SK-MEL-5 (cell line): ENCODE results near the gene TMEM33. TPM values are rescaled to one million over a fixed set of nuclear protein-coding genes. Genes with fewer than 3 reads are reported as not detected.
"Not testable (repeated sequence)": the region's sequence is repeated elsewhere in the genome, so short reads cannot be mapped to it uniquely, and the experiment has no call there.

ENCODE experiments used
- DNase-seq: peaks from one replicate; pipeline ENCODE4 v3.0.0-alpha.2; 2016; ENCODE audit warnings: low read depth, low spot score
- in situ Hi-C: cut with HindIII; loops from 2 replicates; pipeline ENCODE4 v1.10.0; 2016; ENCODE audit warnings: low sequenced_read_pairs, high pct_unique_total_duplicates, low pct_unique_long_range_greater_than_20kb
- polyA plus RNA-seq, 2 experiments: library from polyadenylated mRNA; depleted of rRNA; stranded (reverse); fragments of >200 nt; gene quantifications; 2 replicates each; pipeline ENCODE4 v1.2.3, GENCODE V29; 2015
- total RNA-seq: library from RNA; depleted of rRNA; stranded (reverse); fragments of >200 nt; shearing (Covaris generic); gene quantifications from 2 replicates; pipeline ENCODE4 v1.2.3, GENCODE V29; 2014; rRNA removed

Gene TMEM33, protein sequence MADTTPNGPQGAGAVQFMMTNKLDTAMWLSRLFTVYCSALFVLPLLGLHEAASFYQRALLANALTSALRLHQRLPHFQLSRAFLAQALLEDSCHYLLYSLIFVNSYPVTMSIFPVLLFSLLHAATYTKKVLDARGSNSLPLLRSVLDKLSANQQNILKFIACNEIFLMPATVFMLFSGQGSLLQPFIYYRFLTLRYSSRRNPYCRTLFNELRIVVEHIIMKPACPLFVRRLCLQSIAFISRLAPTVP
- total RNA-seq, result 167 and 171 TPM in 2 replicates
- 99.1 and 112 TPM in 2 replicates for polyA plus RNA-seq (2015; cell fraction: cytosol; rRNA removed)
- 26.8 and 28.1 TPM in 2 replicates for polyA plus RNA-seq (2015; cell fraction: nucleus; rRNA removed)

DNA sequence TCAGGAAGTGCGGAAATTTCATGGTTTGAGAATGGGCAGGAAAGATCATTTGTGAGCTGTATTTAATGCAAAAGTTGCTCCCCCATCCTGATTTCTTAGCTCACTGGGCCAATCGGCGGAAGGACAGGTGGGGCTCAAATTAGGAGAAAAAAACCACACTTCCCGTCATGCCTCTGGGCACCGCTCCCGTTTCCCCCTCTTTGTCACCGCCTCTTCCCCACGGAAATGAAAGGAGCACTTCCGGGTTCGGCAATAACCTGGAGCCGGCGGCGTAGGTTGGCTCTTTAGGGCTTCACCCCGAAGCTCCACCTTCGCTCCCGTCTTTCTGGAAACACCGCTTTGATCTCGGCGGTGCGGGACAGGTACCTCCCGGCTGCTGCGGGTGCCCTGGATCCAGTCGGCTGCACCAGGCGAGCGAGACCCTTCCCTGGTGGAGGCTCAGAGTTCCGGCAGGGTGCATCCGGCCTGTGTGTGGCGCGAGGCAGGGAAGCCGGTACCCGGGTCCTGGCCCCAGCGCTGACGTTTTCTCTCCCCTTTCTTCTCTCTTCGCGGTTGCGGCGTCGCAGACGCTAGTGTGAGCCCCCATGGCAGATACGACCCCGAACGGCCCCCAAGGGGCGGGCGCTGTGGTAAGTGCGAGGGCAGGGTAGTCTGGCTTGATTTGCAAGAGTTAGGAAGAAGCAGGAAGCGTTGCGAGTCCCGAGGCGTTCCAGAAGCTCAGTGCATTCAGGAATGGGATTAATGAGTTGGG, at the start of gene TMEM33:
Gene TMEM33, plus strand, starts transcription at position 529 of the 751 bp plus-strand sequence. Its CDS starts 56 bp downstream, at position 585.
- in situ Hi-C loops, result no loop called here
- DNase-seq, result peak; percentile 92

DNA sequence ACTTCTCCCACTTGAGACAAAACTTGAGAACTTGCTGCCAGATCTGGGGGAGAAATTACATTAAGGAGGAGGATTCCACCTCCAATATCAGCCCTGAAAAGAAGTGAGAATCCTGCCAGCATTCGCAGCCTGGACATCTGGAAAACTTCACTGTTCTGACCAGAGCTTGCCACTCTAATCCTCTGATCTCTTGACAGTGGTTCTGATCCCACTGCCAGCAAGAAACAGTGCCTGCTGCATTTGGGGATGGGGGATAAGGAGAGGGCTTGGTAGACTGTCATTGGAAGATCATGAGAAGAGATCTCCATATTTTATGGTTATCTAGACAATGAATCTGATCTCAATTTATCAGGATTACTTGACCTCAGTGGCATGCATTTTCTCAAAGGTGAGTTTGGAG, 49.8 kb upstream of the TMEM33 start:
- in situ Hi-C loops, result no loop called here
- DNase-seq, result no peak

DNA sequence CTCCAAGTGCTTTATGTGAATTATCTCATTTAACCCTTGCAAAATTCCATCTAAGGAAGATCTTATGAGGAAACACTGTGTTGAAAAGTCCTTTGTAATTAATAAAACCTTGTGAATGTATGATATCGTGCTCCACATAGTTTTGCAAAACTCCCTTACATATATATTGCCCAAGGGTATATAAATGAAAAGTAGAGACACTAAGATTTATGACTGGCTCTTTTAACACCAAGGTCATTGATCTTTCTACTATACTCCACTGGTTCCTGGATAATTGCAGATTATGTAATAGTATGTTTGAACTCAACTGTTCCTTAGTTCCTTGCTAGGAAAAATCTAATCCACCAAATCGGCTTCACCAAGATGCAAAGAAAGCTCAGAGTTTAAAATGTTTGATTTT, 48.0 kb upstream of the TMEM33 start:
- in situ Hi-C loops, result no loop called here
- no peak for DNase-seq

DNA sequence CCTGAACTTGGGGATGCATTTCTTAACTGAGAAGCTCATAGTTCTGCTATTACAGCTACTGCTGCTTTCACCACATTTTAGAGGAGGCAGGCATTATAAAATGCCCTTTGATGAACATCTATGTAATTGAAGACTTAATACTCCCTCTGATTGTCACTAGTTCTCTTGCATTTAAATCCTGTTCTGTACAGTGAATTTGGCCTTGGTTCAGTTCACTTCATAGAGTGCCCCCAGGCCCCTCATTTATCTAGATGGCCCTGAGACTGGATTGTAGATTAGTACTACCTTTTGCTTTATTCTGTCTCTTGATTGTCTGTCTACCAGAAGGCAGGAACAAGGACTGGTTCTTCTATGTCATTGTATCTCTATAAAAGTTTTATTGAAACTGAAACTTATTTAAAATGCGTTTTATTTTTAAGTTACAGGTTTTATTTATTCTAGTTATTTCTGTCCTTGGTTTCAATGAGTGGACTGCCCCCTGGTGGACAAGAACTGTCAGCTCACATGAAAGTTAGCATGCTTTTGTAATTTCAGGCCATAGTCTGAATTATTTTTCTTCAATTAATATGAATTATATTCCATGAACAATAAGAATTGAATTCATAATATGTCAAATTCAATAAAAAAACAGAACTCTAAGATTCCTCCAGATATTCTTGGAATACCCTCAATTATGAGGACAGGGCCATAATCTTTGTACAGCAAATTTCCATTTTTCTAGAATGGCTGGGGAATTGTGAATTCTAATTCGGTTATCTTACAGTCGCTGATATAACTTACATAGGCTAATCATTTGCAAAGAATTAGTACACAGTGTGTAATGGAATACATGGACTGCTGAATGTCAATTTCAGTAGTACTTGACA, 47.2 kb upstream of the TMEM33 start:
- peak; percentile 55 for DNase-seq
- in situ Hi-C loops, result no loop called here

DNA sequence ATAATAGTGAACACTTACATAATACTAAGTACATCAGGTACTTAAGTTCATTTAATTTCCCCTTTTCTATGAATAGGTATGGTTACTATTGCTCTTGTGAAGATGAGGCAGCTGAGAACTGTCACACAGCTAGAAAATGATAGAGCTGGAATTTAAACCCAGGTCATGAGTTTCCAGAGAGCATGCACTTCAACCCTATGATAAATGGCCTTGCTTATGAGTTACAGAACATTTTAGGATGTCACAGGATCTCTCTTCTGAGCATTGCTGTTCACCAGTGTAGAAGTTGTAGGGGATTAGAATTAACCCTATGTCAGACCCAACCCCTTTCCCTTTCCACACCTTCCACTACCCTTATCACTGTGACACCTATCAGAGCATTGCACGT, 46.5 kb upstream of the TMEM33 start:
- in situ Hi-C loops, result no loop called here
- no peak for DNase-seq

DNA sequence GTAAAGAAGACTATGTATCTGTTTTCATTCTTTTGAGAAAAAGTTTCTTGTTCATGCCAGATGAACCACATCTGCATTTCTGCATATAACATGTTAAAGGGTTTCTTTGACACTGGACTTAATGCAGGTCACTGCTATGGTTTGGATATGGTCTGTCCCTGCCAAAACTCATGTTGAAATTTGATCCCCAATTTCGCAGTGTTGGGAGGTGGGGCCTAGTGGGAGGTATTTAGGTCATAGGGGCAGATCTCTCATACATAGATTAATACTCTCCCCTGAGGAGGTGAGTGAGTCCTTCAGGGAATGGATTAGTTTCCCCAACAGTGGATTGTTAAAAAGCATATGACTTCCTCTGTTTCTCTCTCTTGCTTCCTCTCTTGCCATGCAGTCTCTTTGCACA, 45.9 kb upstream of the TMEM33 start:
- DNase-seq, result no peak
- in situ Hi-C loops, result no loop called here

DNA sequence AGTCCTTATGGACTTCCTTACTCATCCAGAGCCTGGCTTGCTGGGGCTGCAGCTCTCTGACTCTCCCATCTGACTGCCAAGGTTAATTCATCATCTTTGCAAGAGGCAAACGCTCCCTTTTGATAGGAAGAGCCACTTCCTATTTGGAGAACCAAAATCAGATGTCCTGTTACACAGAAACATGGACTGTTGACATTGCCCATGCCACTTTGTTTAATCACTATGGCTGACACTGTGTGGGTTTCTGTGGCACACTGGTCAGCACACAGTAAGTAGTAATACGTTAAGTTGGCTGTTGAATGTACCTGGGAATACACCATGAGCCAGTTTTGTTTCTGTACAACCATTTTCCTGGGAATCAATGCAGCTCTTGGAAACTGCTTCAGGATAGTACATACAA, 45.1 kb upstream of the TMEM33 start:
- in situ Hi-C loops, result no loop called here

DNA sequence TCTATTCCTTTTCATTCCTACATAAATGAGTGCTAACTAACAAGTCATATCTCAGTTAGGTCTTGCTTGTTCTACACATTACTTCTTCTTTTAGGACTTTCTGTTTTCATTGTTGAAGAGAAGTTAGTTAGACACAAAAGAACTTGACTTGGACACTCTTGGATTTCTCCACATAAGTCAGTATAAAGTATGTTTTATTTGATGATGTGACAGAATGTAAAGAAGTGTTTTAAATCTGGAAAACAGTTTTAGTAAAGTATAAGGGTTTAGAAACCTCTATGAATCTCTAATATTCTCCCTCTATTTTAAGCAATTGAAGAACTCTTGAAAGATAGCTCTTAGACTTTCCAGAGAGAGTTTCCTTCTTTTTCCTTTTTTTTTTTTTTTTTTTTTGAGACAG, 38.6 kb upstream of the TMEM33 start:
- no peak for DNase-seq
- in situ Hi-C loops, result no loop called here

More for the DNA sequence above, 45.1 kb upstream of the TMEM33 start:
- DNase-seq, result no peak

DNA sequence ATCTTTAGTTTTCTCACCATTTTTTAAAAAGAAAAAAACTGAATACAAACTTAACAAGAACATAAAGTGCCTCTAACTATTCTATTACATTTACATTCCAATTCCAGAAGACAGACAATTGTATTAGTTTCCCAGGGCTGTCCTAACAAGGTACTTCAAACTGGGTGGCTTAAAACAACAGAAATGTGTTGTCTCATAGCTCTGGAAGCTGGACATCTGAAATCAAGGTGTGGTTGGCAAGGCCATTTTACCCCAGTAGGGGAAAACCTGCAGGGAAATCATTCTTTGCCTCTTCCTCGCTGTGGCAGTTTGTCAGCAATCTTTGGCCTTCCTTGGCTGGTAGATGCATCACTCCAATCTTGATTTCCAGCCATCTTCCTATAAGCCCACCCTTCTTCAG, 37.5 kb upstream of the TMEM33 start:
- in situ Hi-C loops, result no loop called here
- no peak for DNase-seq

DNA sequence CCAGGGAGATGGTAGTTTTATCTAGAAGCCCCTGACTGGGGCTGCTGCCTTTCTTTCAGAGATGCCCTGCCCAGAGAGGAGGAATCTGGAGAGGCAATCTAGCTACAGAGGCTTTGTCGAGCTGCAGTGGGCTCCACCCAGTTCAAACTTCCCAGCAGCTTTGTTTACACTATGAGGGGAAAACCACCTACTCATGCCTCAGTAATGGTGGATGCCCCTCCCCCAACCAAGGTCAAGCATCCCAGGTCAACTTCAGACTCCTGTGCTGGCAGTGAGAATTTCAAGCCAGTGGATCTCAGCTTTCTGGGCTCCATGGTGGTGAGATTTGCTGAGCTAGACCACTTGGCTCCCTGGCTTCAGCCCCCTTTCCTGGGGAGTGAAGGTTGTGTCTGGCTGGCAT, 26.1 kb upstream of the TMEM33 start:
- in situ Hi-C loops, DNase-seq: not testable (repeated sequence)

DNA sequence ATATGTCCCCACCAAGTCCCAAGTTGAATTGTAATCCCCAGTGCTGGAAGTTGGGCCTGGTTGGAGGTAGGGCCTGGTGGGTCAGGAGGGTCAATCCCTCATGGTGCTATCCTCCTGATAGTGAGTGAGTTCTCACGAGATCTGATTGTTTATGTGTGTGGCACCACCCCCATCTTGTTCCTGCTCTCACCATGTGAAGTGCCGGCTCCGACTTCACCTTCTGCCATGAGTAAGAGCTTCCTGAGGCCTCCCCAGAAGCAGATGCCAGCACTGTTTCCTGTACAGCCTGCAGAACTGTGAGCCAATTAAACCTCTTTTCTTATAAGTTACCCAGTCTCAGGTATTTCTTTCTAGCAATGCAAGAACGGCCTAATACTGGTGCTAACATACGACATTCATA, 22.7 kb upstream of the TMEM33 start:
- no peak for DNase-seq
- in situ Hi-C loops, result no loop called here

DNA sequence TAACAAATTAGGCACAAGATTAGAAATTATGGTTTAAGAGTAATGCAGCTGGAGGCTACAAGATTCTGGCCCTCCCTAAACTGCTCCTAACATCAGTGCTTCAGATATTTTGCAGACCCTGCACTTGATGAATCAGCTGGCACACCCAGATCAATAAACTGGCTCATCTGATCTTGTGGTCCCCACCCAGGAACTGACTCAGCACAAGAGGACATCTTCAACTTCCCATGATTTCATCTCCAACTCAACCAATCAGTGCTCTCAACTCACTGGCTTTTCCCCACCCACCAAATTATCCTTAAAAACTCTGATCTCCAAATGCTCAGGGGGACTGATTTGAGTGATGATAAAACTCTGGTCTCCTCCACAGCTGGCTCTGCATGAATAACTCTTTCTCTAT, 21.7 kb upstream of the TMEM33 start:
- in situ Hi-C loops, result no loop called here
- no peak for DNase-seq

DNA sequence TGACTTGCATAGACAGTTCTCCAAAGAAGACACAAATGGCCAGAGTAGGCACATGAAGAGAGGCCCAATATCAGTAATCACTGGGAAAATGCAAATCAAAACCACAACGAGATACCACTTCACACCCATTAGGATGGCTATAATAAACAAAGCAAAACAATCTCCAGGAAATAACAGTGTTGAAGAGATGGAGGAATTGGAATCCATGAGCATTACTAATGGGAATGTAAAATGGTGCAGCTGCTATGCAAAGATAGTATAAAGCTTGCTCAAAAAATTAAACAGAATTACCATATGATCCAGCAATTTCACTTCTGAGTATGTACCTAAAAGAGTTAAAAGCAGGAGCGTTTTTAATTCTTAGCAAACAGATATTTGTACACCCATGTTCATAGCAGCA, 17.0 kb upstream of the TMEM33 start:
- in situ Hi-C loops, result no loop called here
- DNase-seq, result no peak

DNA sequence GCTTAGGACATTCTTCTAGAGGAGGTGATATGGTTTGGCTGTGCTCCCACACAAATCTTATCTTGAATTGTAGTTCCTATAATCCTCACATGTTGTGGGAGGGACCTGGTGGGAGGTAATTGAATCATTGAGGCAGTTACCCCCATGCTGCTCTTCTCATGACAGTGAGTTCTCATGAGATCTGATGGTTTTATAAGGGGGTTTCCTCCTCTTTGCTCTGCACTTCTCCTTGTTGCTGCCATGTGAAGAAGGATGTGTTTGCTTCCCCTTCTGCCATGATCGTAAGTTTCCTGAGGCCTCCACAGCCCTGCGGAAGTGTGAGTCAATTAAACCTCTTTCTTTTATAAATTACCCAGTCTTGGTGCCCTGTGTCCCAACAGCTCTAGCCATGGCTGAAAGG, 14.8 kb upstream of the TMEM33 start:
- in situ Hi-C loops, DNase-seq: not testable (repeated sequence)

DNA sequence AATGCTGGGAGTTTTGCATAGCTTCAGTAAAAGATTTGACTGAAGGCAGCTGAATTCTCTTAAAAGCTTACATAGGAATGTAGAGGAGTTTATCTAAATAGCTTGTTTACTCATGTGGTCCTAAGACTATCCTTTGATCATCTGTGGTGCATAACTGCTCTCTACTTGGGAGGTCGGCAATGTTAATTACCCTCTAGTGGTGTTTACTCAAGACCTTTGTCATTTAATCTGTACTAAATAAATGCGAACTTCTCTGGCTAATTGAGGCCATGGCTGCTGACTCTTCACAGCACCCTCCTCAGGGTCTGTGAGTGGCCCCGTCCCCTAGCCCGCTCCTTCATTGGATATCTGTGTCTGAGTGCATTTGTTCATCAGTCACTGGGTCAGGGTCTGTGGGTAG, 13.8 kb upstream of the TMEM33 start:
- in situ Hi-C loops, result no loop called here
- no peak for DNase-seq

DNA sequence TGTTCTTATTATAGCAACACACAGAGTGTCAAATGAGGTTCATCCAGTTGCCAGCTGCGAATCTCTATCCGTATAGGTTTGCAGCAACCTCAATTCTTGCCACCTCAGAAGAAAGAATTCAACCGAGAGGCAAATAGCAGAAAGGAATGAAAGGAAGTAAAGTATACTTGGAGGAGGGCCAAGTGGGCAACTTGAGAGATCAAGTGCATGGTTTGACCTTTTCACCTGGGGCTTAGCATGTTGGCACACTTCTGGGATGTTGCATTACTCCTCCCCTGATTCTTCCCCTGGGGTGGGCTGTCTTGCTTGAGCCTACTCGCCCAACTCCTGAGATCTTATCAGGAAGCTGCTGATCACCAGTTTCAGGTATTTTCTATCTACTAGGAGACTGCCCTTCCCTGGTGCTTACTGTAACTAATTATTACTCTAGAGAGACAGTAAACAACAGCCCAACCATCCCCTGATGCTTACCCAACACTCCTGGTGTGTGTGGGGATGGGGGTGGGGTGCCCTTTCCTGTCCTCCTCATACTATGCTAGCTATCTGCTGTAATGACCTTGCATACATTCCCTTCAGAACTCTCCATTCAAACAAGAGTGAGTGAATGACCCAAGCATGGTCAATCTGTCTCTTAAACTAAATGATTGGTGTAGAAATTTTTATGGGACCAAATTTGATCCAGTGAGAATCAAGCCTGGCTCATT, 7.3 kb upstream of the TMEM33 start:
- no peak for DNase-seq
- in situ Hi-C loops, result no loop called here

DNA sequence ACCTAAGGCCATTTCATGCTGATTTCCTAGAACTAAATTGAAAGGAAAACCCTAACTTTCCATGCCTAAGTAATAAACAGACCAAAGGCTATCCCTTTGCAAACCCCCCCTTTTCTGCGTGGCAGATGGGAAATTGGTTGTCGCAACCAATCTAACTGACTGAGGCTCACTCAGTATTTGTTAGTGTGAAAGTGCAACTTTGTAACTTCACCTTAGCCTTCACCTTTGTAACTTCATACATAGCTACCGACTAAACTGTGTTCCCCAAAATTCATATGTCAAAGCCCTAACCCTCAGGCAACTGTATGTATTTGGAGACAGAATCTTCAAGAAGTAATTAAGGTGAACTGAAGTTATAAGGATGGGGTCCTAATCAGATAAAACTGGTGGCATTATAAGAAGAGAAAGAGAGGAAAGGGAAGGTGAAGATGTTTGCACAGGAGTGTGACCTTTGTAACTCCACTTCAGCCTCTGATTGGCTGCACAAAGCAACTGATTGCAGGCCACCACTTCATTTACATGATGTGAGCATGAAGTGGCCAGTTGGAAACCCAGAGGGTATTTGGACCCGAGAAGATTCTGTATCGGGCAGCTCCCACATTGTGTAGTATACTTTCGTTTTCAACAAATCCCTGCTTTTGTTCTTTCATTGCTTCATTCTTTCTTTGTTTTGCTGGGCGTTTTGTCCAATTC, 4.9 kb upstream of the TMEM33 start:
- in situ Hi-C loops, result no loop called here
- no peak for DNase-seq
